Anterior cingulate cortex (tissue), 58 donors: ENCODE results near the gene TNFRSF11A.
A peak's percentile ranks its signal among the peaks of the same experiment; 100 is the strongest.

ENCODE experiments used
- DNase-seq, 58 donors: peaks; one replicate each; lab custom pipeline; 2025; lab: John Stamatoyannopoulos, UW

The TNFRSF11A gene

GRCh38 chr18:62340996-62341395 is 15.9 kb downstream of the TNFRSF11A start:
- DNase-seq, result no peak

GRCh38 chr18:62341473-62341872 is 16.4 kb downstream of the TNFRSF11A start:
- no peak for DNase-seq

GRCh38 chr18:62342884-62343283 is 17.8 kb downstream of the TNFRSF11A start:
- DNase-seq, result no peak

GRCh38 chr18:62343316-62343715 is 18.2 kb downstream of the TNFRSF11A start:
- DNase-seq, result no peak

GRCh38 chr18:62345909-62346308 is 20.8 kb downstream of the TNFRSF11A start:
- no peak for DNase-seq

- DNase-seq, result no peak
Measured at GRCh38 chr18:62346333-62347088, 21.4 kb downstream of the TNFRSF11A start.

GRCh38 chr18:62347089-62347506 is 22.0 kb downstream of the TNFRSF11A start:
- DNase-seq, result no peak

GRCh38 chr18:62348474-62348873 is 23.4 kb downstream of the TNFRSF11A start:
- DNase-seq, result no peak

- no peak for DNase-seq
Measured at GRCh38 chr18:62353170-62353569, 28.1 kb downstream of the TNFRSF11A start.

GRCh38 chr18:62354151-62354550 is 29.0 kb downstream of the TNFRSF11A start:
- DNase-seq, result no peak

- DNase-seq, result no peak
Measured at GRCh38 chr18:62357079-62357719, 32.1 kb downstream of the TNFRSF11A start.

- DNase-seq, result no peak
Measured at GRCh38 chr18:62360805-62361204, 35.7 kb downstream of the TNFRSF11A start.

GRCh38 chr18:62361288-62361687 is 36.2 kb downstream of the TNFRSF11A start:
- no peak for DNase-seq

- no peak for DNase-seq
Measured at GRCh38 chr18:62364558-62364957, 39.4 kb downstream of the TNFRSF11A start.

GRCh38 chr18:62365420-62365819 is 40.3 kb downstream of the TNFRSF11A start:
- DNase-seq, result no peak

- no peak for DNase-seq
Measured at GRCh38 chr18:62366992-62367391, 41.9 kb downstream of the TNFRSF11A start.

- DNase-seq, result no peak
Measured at GRCh38 chr18:62368100-62368499, 43.0 kb downstream of the TNFRSF11A start.

GRCh38 chr18:62369129-62369644 is 44.1 kb downstream of the TNFRSF11A start:
- no peak for DNase-seq

GRCh38 chr18:62370366-62370765 is 45.3 kb downstream of the TNFRSF11A start:
- DNase-seq, result no peak

GRCh38 chr18:62371436-62371835 is 46.3 kb downstream of the TNFRSF11A start:
- no peak for DNase-seq

GRCh38 chr18:62372156-62372555 is 47.0 kb downstream of the TNFRSF11A start:
- DNase-seq, result peak in 1 of 58 donors; percentile 1

GRCh38 chr18:62372882-62373281 is 47.8 kb downstream of the TNFRSF11A start:
- DNase-seq, result no peak
